HepG2 (cell line): Measurements from ENCODE around the gene FUT8. TPM values are rescaled to one million over a fixed set of nuclear protein-coding genes. Genes with fewer than 3 reads are reported as not detected.
A peak's percentile ranks its signal among the peaks of the same experiment; 100 is the strongest.

ENCODE experiments used
- AHDC1 ChIP-seq: sonication (generic); formaldehyde crosslinking; IDR thresholded peaks from 2 replicates; pipeline ENCODE4 v1.5.1; 2020; ENCODE audit warnings: mild to moderate bottlenecking, missing genetic modification reagents, borderline replicate concordance
- ISX ChIP-seq: sonication (generic); formaldehyde crosslinking; conservative IDR thresholded peaks from 2 replicates; pipeline ENCODE4 v1.5.0; 2020; ENCODE audit warnings: missing genetic modification reagents
- JUN ChIP-seq: sonication (generic); formaldehyde crosslinking; IDR thresholded peaks from 2 replicates; pipeline ENCODE4 v1.4.0; 2020; ENCODE audit warnings: mild to moderate bottlenecking, missing genetic modification reagents
- KDM5B ChIP-seq: sonication (generic); formaldehyde crosslinking; IDR thresholded peaks from 2 replicates; pipeline ENCODE4 v1.4.0; 2020; ENCODE audit warnings: missing genetic modification reagents, mild to moderate bottlenecking, borderline replicate concordance
- MAX ChIP-seq: IDR thresholded peaks from 2 replicates; pipeline ENCODE4 v1.6.1; 2012; ENCODE audit warnings: inconsistent platforms
- MIER2 ChIP-seq: IDR thresholded peaks from 2 replicates; pipeline ENCODE4 v1.6.1; 2016; ENCODE audit warnings: missing biosample characterization, missing genetic modification reagents
- PAXIP1 ChIP-seq: sonication (generic); formaldehyde crosslinking; conservative IDR thresholded peaks from 2 replicates; pipeline ENCODE4 v1.4.0; 2020; ENCODE audit warnings: mild to moderate bottlenecking, missing genetic modification reagents, moderate library complexity
- TEF ChIP-seq: sonication (generic); formaldehyde crosslinking; IDR thresholded peaks from 2 replicates; pipeline ENCODE4 v1.5.0; 2020; ENCODE audit warnings: missing genetic modification reagents
- TGIF2 ChIP-seq: IDR thresholded peaks from 2 replicates; pipeline ENCODE4 v1.6.1; 2016; ENCODE audit warnings: control low read depth, missing compliant biosample characterization
- TRIM24 ChIP-seq: sonication (generic); formaldehyde crosslinking; IDR thresholded peaks from 2 replicates; pipeline ENCODE4 v1.8.0; 2022; ENCODE audit warnings: mild to moderate bottlenecking, missing genetic modification reagents
- ZBTB25 ChIP-seq: IDR thresholded peaks from 2 replicates; pipeline ENCODE4 v1.6.1; 2018; ENCODE audit warnings: missing genetic modification reagents
- ZFP37 ChIP-seq: sonication (generic); formaldehyde crosslinking; IDR thresholded peaks from 2 replicates; pipeline ENCODE4 v1.4.0; 2020; ENCODE audit warnings: missing genetic modification reagents, borderline replicate concordance
- ZMYM4 ChIP-seq: sonication (generic); formaldehyde crosslinking; IDR thresholded peaks from 2 replicates; pipeline ENCODE4 v1.8.1; 2023; ENCODE audit warnings: mild to moderate bottlenecking, missing genetic modification reagents
- ZNF207 ChIP-seq: fragments of 450-650 bp; IDR thresholded peaks from 2 replicates; pipeline ENCODE4 v1.6.1; 2016; ENCODE audit warnings: antibody characterized with exemption, borderline replicate concordance
- ZNF503 ChIP-seq: sonication (generic); formaldehyde crosslinking; IDR thresholded peaks from 2 replicates; pipeline ENCODE4 v1.4.0; 2020; ENCODE audit warnings: missing genetic modification reagents
- ZNF816 ChIP-seq: sonication (generic); formaldehyde crosslinking; IDR thresholded peaks from 2 replicates; pipeline ENCODE4 v1.8.0; 2022; ENCODE audit warnings: missing genetic modification reagents, mild to moderate bottlenecking, borderline replicate concordance
- polyA plus RNA-seq, 8 experiments: library from polyadenylated mRNA; depleted of rRNA in 3 of 8; stranded (reverse) in 7 of 8; unstranded in 1 of 8; fragments of >200 nt; fragmentation: Illumina TruSeq in 4 of 8; extraction: Trizol in 4 of 8; gene quantifications; 2 replicates each; pipeline versions ENCODE4 v1.2.1 to v1.2.3, GENCODE V29; 2011 to 2016; ENCODE audit warnings: low read depth in 4 of 8, missing spikeins in 1 of 8, mixed read lengths in 1 of 8; ENCODE audit not compliant: insufficient read depth in 1 of 8
- total RNA-seq, 5 experiments: library from RNA; depleted of rRNA; stranded (reverse); fragments of >200 nt; fragmentation: Illumina TruSeq; extraction: Trizol; gene quantifications; 2 replicates each; pipeline ENCODE4 v1.2.3, GENCODE V29; 2016; ENCODE audit warnings: low read depth in 1 of 5

Gene FUT8
- total and polyA plus RNA-seq, 2 of the 13 experiments (the other 11 are each of a cell fraction or from before 2014, with no cell fraction given): 9.3 to 17.5 TPM

GRCh38 chr14:65594153-65594881 is 181.8 kb downstream of the FUT8 start (continued):
- TF ChIP-seq PAXIP1 (CRISPR knock-in tag) (peak; percentile 69), ISX (no peak), AHDC1 (peak; percentile 46; the same call in 1 of the 2 replicates), MIER2 (CRISPR knock-in tag) (no peak), ZBTB25 (CRISPR knock-in tag) (0 out of 2 replicates have a peak, but pooled peaks have one; percentile 22), MAX (0 out of 2 replicates have a peak, but pooled peaks have one; percentile 20), ZNF207 (no peak), ZNF816 (CRISPR knock-in tag) (no peak), TEF (CRISPR knock-in tag) (no peak), JUN (no peak), ZFP37 (CRISPR knock-in tag) (no peak), ZMYM4 (CRISPR knock-in tag) (peak; percentile 54; the same call in 1 of the 2 replicates), TGIF2 (CRISPR knock-in tag) (0 out of 2 replicates have a peak, but pooled peaks have one; percentile 65), ZNF503 (no peak), KDM5B (CRISPR knock-in tag) (no peak), TRIM24 (CRISPR knock-in tag) (no peak)
